Keratinocyte (primary cell): ENCODE data around the gene NIPBL. TPM values are rescaled to one million over a fixed set of nuclear protein-coding genes. Genes with fewer than 3 reads are reported as not detected.
"Not testable (repeated sequence)": the region's sequence is repeated elsewhere in the genome, so short reads cannot be mapped to it uniquely, and the experiment has no call there.

ENCODE experiments used
- DNase-seq: peaks from one replicate; pipeline ENCODE4 v3.0.0-alpha.2; 2011; ENCODE audit warnings: low read depth, missing footprints, low spot score
- FAIRE-seq: peaks from 2 replicates; lab custom pipeline; 2011; peaks lifted over from hg19 to GRCh38; lab: Jason Lieb, UNC
- H2AFZ ChIP-seq: 2 replicates; pipeline ENCODE4 v1.6.0; 2012; ENCODE audit warnings: low read length, control low read depth, inconsistent platforms; ENCODE audit not compliant: control insufficient read depth
- H3K27ac ChIP-seq: 2 replicates; pipeline ENCODE4 v1.5.1; 2011; ENCODE audit warnings: low read length; ENCODE audit not compliant: control insufficient read depth, insufficient read depth
- H3K27me3 ChIP-seq: 3 replicates; pipeline ENCODE4 v1.6.0; 2011; ENCODE audit warnings: low read length; ENCODE audit not compliant: control insufficient read depth, insufficient read depth; ENCODE audit errors: extremely low read depth
- H3K36me3 ChIP-seq, 2 experiments: 2 replicates in 1 of 2; 3 replicates in 1 of 2; pipeline ENCODE4 v1.5.1; 2011; ENCODE audit warnings: low read length in 2 of 2, mild to moderate bottlenecking in 1 of 2; ENCODE audit not compliant: control insufficient read depth in 2 of 2, insufficient read depth in 2 of 2; ENCODE audit errors: extremely low read depth in 1 of 2
- H3K4me1 ChIP-seq: 3 replicates; pipeline ENCODE4 v1.5.1; 2011; ENCODE audit warnings: low read length; ENCODE audit not compliant: control insufficient read depth, insufficient read depth; ENCODE audit errors: extremely low read depth
- H3K4me2 ChIP-seq: 3 replicates; pipeline ENCODE4 v1.6.0; 2011; ENCODE audit warnings: low read depth, low read length; ENCODE audit not compliant: control insufficient read depth, insufficient read depth; ENCODE audit errors: extremely low read depth
- H3K4me3 ChIP-seq, 3 experiments: fragments of 200-600 bp in 1 of 3; sonication (generic) in 1 of 3; 2 replicates in 2 of 3; 3 replicates in 1 of 3; pipeline ENCODE4 v1.5.1; 2011 to 2016; ENCODE audit warnings: low read length in 3 of 3, mild to moderate bottlenecking in 3 of 3, control low read depth in 2 of 3, inconsistent platforms in 1 of 3, low read depth in 1 of 3, mixed read lengths in 1 of 3, mixed run types in 1 of 3, moderate library complexity in 1 of 3; ENCODE audit not compliant: control insufficient read depth in 2 of 3, insufficient read depth in 2 of 3; ENCODE audit errors: extremely low read depth in 1 of 3
- H3K79me2 ChIP-seq: 2 replicates; pipeline ENCODE4 v1.6.0; 2012; ENCODE audit warnings: low read length; ENCODE audit not compliant: control insufficient read depth, insufficient read depth
- H3K9ac ChIP-seq: 3 replicates; pipeline ENCODE4 v1.6.0; 2011; ENCODE audit warnings: low read length; ENCODE audit not compliant: control insufficient read depth, insufficient read depth; ENCODE audit errors: extremely low read depth
- H3K9me1 ChIP-seq: 3 replicates; pipeline ENCODE4 v1.6.0; 2011; ENCODE audit warnings: low read length; ENCODE audit not compliant: control insufficient read depth, insufficient read depth; ENCODE audit errors: extremely low read depth
- H3K9me3 ChIP-seq: 2 replicates; pipeline ENCODE4 v1.5.1; 2012; ENCODE audit warnings: low read depth, low read length; ENCODE audit not compliant: control insufficient read depth
- H4K20me1 ChIP-seq: 3 replicates; pipeline ENCODE4 v1.6.0; 2011; ENCODE audit warnings: low read length; ENCODE audit not compliant: control insufficient read depth, insufficient read depth; ENCODE audit errors: extremely low read depth
- CTCF ChIP-seq, 3 experiments: IDR thresholded peaks in 1 of 3; conservative IDR thresholded peaks in 1 of 3; optimal IDR thresholded peaks in 1 of 3; 2 replicates in 2 of 3; 3 replicates in 1 of 3; pipeline versions ENCODE3 to v1.5.1; 2011; ENCODE audit warnings: low read length in 3 of 3, mild to moderate bottlenecking in 3 of 3, moderate library complexity in 2 of 3, control low read depth in 1 of 3, inconsistent platforms in 1 of 3; ENCODE audit not compliant: insufficient read depth in 2 of 3; ENCODE audit errors: extremely low read depth in 1 of 3
- EZH2 ChIP-seq: IDR thresholded peaks from one replicate; pipeline ENCODE4 v1.6.1; 2012; ENCODE audit warnings: inconsistent platforms, mild to moderate bottlenecking, low read length, moderate library complexity
- dilution Hi-C: fragments of 300-500 bp; cut with MboI; formaldehyde crosslinking; loops from one replicate; pipeline ENCODE4 v1.7.0; 2020; ENCODE audit warnings: low sequenced_read_pairs; ENCODE audit not compliant: extremely low pct_ligation_motif_present
- polyA plus RNA-seq, 5 experiments: library from polyadenylated mRNA; depleted of rRNA in 3 of 5; stranded (reverse) in 3 of 5; stranded (forward) in 1 of 5; unstranded in 1 of 5; fragments of >200 nt; gene quantifications; 1 replicate in 1 of 5; 2 replicates in 3 of 5; 3 replicates in 1 of 5; pipeline versions ENCODE4 v1.2.1 to v1.2.3, GENCODE V29; 2011 to 2012; ENCODE audit warnings: missing spikeins in 2 of 5, low read depth in 1 of 5, low replicate concordance in 1 of 5

Gene NIPBL
- polyA plus RNA-seq, 1 donor (not counting 4 experiments of a cell fraction or from before 2014, with no cell fraction given), result 23.4 TPM

GRCh38 chr5:37080697-37081096 lies 204.1 kb downstream of the NIPBL start:
- no peak for FAIRE-seq
- dilution Hi-C loops, result no loop called here
- no peak for DNase-seq

GRCh38 chr5:37082977-37083376 lies 206.4 kb downstream of the NIPBL start:
- H3K79me2 ChIP-seq, FAIRE-seq, H3K27ac ChIP-seq, H3K27me3 ChIP-seq, H3K4me2 ChIP-seq, H3K4me3 ChIP-seq, H3K9me3 ChIP-seq, dilution Hi-C loops, DNase-seq, H3K9me1 ChIP-seq, H3K4me1 ChIP-seq, H3K36me3 ChIP-seq, H3K9ac ChIP-seq, H2AFZ ChIP-seq, H4K20me1 ChIP-seq: not testable (repeated sequence)

More at GRCh38 chr5:37080697-37081096, 204.1 kb downstream of the NIPBL start:
- Histone ChIP-seq H3K4me2 (no peak overlapping the region), H3K9me1 (no peaks in the 10 kb centered on the region), H3K36me3 (peaks cover 0 to 5% of the 10 kb centered on the region in 2 experiments), H4K20me1 (no peaks in the 10 kb centered on the region), H3K9me3 (no peaks in the 10 kb centered on the region), H3K9ac (no peak overlapping the region), H3K4me1 (no peaks in the 10 kb centered on the region), H3K4me3 (no peak overlapping the region), H3K27ac (no peak overlapping the region), H2AFZ (no peak overlapping the region), H3K27me3 (no peaks in the 10 kb centered on the region), H3K79me2 (no peaks in the 10 kb centered on the region)
- TF ChIP-seq CTCF (optimal IDR thresholded peaks at IDR 0.05 in 1 of 3, IDR thresholded peaks at IDR 0.05 in 1 of 3, conservative IDR thresholded peaks at IDR 0.05 in 1 of 3; ENCODE audit: extremely low read depth in 1 of 3, insufficient read depth in 2 of 3, low read length in 3 of 3) (no peak), EZH2 (no peak)

GRCh38 chr5:37086026-37086425 lies 209.5 kb downstream of the NIPBL start:
- H4K20me1 ChIP-seq, H3K9me3 ChIP-seq, H3K9me1 ChIP-seq, DNase-seq, FAIRE-seq, H3K36me3 ChIP-seq, H3K4me3 ChIP-seq, H3K27me3 ChIP-seq, H3K4me2 ChIP-seq, H2AFZ ChIP-seq, H3K9ac ChIP-seq, H3K27ac ChIP-seq, dilution Hi-C loops, H3K79me2 ChIP-seq, H3K4me1 ChIP-seq: not testable (repeated sequence)
